Muscle of leg (tissue), 11 donors: Measurements from ENCODE around the gene FBH1. TPM values are rescaled to one million over a fixed set of nuclear protein-coding genes. Genes with fewer than 3 reads are reported as not detected.

Experiments used
- DNase-seq: peaks from one replicate; pipeline ENCODE4 v3.0.0; 2013
- H3K27ac ChIP-seq: one replicate; pipeline ENCODE4 v1.5.1; 2013; ENCODE audit warnings: mild to moderate bottlenecking, low read length, control low read depth
- H3K27me3 ChIP-seq: one replicate; pipeline ENCODE4 v1.6.1; 2013; ENCODE audit warnings: low read length; ENCODE audit not compliant: control insufficient read depth, insufficient read depth
- H3K36me3 ChIP-seq: one replicate; pipeline ENCODE4 v1.6.1; 2013; ENCODE audit warnings: low read length; ENCODE audit not compliant: control insufficient read depth, insufficient read depth
- H3K4me1 ChIP-seq: one replicate; pipeline ENCODE4 v1.6.1; 2013; ENCODE audit warnings: low read length; ENCODE audit not compliant: control insufficient read depth, insufficient read depth
- H3K4me3 ChIP-seq: one replicate; pipeline ENCODE4 v1.5.1; 2013; ENCODE audit warnings: low read length, control low read depth
- H3K9me3 ChIP-seq: replicated peaks from 2 replicates; pipeline ENCODE4 v1.6.1; 2013; ENCODE audit warnings: low read depth, low read length; ENCODE audit not compliant: control insufficient read depth
- WGBS: methylation state at CpG from one replicate; pipeline ENCODE4 v1.1.5; 2013; ENCODE audit warnings: missing lambda C conversion rate; ENCODE audit not compliant: insufficient coverage; 5-methylcytosine and 5-hydroxymethylcytosine counted together
- polyA plus RNA-seq, 8 donors: library from polyadenylated mRNA; unstranded; fragments of 120-200 nt; gene quantifications; one replicate each; pipeline versions ENCODE4 v1.2.1 to v1.2.3, GENCODE V29; 2013; ENCODE audit warnings: inconsistent platforms in 1 of 8, low replicate concordance in 1 of 8; ENCODE audit not compliant: insufficient read length in 8 of 8, insufficient read depth in 1 of 8
- total RNA-seq: library from RNA; stranded (reverse); fragments of 120-200 nt; gene quantifications from one replicate; pipeline ENCODE4 v1.2.4, GENCODE V29; 2013

FBH1 gene
- total and polyA plus RNA-seq, 9 donors, result 45.8 to 57.7 (median 53.5) TPM

DNA sequence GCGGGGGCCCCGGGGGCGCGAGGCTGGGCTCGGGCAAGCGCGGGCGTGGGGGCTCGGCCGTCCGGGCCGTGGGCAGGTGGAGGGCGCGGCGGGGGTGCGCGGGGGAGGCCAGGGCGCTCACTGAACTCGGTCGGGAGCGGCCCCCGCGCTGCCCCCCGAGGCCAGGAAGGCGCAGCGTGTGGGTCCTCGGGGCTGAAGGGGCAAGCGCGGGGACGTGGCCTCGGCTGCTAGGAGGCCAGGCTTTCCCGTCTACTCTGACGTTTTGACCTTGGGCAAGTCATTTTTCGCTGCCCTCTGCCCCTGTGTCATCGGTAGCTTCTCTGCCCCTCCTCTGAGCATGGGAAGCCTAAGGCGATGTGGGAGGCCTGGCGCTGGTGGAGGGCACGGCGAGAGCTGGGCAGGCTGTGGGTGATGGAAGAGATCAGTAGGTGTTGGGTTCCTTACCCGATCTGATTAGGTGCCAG is 441 bp downstream of the FBH1 start:
- no peaks in the 10 kb centered on the region for H3K9me3 ChIP-seq
- H3K27ac ChIP-seq, result peak overlapping the region; percentile 72
- peak overlapping the region; percentile 81 for H3K4me3 ChIP-seq
- 0% methylated on average over 38 of the region's 40 CpGs for WGBS
- H3K4me1 ChIP-seq, result peaks cover 26% of the 10 kb centered on the region
- DNase-seq, result no peak
- H3K36me3 ChIP-seq, result peaks cover 29% of the 10 kb centered on the region
- no peaks in the 10 kb centered on the region for H3K27me3 ChIP-seq

DNA sequence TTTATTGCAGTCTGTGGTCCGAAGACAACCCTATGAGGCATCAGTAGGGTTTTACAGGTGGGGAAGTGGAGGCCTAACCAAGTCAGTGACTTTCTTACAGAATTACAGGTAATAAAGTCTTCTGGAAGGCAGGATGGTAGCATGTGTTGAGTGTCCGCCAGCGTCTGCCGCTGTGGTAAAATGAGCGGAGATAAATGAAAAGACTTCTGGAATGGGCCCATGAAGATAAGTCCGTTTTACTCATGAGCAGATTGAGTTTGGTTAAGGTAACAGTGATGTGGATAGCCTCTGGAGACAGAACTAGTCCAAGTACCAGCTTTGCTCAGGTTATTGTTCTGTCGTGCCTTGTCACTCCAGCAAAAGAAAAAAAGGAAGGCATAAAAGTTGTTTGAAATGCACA is 966 bp downstream of the FBH1 start:
- H3K4me3 ChIP-seq, result peak overlapping the region; percentile 81
- H3K27me3 ChIP-seq, result no peaks in the 10 kb centered on the region
- peaks cover 26% of the 10 kb centered on the region for H3K4me1 ChIP-seq
- H3K9me3 ChIP-seq, result no peaks in the 10 kb centered on the region
- DNase-seq, result no peak
- peak overlapping the region; percentile 72 for H3K27ac ChIP-seq
- WGBS, result 56% methylated on average over 7 of the region's 7 CpGs
- H3K36me3 ChIP-seq, result peaks cover 29% of the 10 kb centered on the region

DNA sequence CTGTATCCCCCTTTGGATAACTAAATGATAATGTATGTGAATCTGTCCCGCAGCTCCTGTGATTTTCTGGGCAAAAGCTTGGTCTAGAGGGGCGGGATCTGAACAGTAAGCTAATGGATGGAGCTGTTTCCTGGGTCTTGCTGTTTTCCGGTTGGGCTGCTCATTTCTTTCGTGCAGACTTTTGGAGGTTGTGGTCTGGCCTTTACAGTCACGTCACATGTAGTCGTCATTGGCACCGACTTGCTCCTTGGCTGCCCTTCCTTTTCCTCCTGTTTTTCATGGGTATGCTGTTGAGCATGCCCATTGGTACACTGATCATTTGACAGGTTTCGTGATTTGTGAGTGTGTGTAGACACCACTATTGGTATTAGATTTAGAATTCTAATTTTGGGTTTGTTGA is 2.0 kb downstream of the FBH1 start:
- no peak for DNase-seq
- no peaks in the 10 kb centered on the region for H3K9me3 ChIP-seq
- peaks cover 37% of the 10 kb centered on the region for H3K36me3 ChIP-seq
- H3K4me1 ChIP-seq, result peaks cover 26% of the 10 kb centered on the region
- 79% methylated on average over 4 of the region's 8 CpGs for WGBS
- H3K4me3 ChIP-seq, result no peak overlapping the region
- no peak overlapping the region for H3K27ac ChIP-seq
- H3K27me3 ChIP-seq, result no peaks in the 10 kb centered on the region

DNA sequence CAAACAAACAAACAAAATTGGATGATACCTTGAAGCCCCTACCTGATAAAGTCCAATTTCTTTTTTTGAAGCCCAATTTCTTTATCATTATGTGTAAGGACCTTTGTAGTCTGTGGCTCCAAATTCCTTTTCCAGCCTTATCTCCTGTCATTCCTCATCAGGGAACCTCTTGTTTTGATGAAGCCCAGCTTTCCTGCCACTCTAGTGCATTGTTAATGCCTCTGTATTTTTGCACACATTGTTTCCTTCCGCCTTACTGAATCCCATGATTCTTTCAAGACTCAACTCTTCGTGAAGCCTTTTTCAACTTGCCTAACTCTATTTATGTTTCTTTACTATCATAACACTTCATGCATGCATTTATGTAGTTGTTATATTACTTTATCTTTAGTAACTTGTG is 3.3 kb downstream of the FBH1 start:
- no peaks in the 10 kb centered on the region for H3K27me3 ChIP-seq
- no peak overlapping the region for H3K4me3 ChIP-seq
- H3K36me3 ChIP-seq, result peaks cover 41% of the 10 kb centered on the region
- no CpG with 5 or more reads among the region's 2 CpGs for WGBS
- no peak overlapping the region for H3K27ac ChIP-seq
- no peak for DNase-seq
- H3K4me1 ChIP-seq, result peaks cover 18% of the 10 kb centered on the region
- peaks cover 8% of the 10 kb centered on the region for H3K9me3 ChIP-seq

DNA sequence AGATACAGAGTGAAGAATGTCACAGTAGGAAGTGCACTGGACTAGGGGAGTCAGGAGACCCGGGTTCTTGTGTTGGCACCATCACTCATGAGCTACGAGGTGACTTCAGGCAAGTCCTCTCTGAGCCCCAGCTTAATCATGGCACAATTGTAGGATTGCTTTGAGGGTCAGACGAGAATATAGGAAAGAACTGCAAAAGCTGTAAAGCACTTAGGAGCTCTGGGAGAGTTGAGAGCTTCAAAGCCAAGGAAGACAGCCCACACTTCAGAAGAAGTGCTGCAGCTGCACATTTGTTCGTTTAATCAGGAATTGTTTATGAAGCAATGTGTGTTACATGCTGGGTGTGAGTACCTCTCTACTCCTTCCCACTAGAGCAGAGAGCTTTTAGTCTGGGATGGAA is 4.4 kb downstream of the FBH1 start:
- no peaks in the 10 kb centered on the region for H3K27me3 ChIP-seq
- H3K27ac ChIP-seq, result no peak overlapping the region
- no peak for DNase-seq
- no peak overlapping the region for H3K4me3 ChIP-seq
- H3K36me3 ChIP-seq, result peaks cover 48% of the 10 kb centered on the region
- H3K4me1 ChIP-seq, result peaks cover 14% of the 10 kb centered on the region
- WGBS, result 56% methylated on average over 3 of the region's 4 CpGs
- H3K9me3 ChIP-seq, result peaks cover 8% of the 10 kb centered on the region

DNA sequence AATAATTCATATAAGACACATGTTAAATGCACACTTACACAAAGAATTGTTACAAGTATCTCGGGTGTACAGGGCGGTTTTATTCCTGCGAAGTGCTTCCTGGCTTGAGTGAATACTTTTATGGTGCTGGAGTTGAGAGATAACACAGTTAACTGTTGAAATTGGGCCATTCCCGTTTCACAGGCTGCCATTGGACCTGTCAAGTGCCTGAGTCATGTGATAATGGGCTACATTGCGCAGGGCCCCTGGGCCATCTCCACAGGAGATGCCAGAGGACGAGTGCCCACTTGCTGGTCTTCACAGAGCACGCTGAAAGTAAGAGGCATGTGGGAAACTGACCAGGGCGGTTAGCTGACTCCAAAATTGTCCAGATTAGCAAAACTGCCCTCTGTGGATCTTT is 4.8 kb downstream of the FBH1 start:
- 91% methylated on average over 6 of the region's 8 CpGs for WGBS
- H3K27ac ChIP-seq, result no peak overlapping the region
- H3K9me3 ChIP-seq, result peaks cover 8% of the 10 kb centered on the region
- H3K4me1 ChIP-seq, result peaks cover 14% of the 10 kb centered on the region
- no peak for DNase-seq
- H3K27me3 ChIP-seq, result no peaks in the 10 kb centered on the region
- H3K4me3 ChIP-seq, result no peak overlapping the region
- peaks cover 50% of the 10 kb centered on the region for H3K36me3 ChIP-seq

DNA sequence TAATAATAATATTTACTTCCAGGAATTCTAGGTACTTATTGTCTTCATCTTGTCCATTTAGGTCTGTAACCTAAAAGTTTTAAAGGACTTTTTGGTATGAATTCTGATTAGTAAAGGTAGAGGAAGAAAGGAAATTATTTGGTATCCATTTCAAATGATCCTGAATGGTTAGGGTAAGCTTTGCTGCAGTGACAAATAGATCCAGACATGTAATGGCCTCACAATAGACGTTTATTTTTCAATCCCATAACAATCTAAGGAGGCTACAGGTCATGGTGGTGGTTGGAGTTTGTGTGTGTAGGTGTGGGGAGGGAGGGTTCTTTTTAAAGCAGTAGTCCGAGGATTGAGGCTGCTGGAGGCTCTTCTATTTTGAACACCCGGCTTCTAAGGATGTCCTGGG is 5.3 kb downstream of the FBH1 start:
- H3K27me3 ChIP-seq, result no peaks in the 10 kb centered on the region
- H3K36me3 ChIP-seq, result peaks cover 52% of the 10 kb centered on the region
- no peak overlapping the region for H3K4me3 ChIP-seq
- H3K9me3 ChIP-seq, result peaks cover 8% of the 10 kb centered on the region
- no peak for DNase-seq
- no peak overlapping the region for H3K27ac ChIP-seq
- WGBS, result 90% methylated on average over 2 of the region's 3 CpGs
- peaks cover 14% of the 10 kb centered on the region for H3K4me1 ChIP-seq

DNA sequence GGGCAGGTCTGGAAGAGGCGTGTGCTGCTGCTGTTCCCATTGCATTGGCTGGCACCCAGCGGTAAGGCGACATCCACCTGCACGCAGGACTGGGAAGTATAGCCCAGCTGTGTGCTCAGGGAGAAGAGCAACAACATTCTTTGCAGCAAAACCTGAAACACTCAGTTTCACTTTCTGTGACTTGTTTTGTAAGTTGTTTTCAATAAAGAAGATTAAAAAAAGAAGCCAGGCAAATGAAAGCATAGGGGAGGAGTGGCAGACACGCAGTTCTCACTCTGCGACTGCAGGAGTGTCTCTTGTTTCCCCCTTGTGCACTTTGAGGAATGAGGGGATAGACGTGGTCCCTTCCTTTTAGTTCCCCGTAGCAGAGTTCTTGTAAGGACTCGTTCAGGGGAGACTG is 5.8 kb downstream of the FBH1 start:
- Histone ChIP-seq H3K4me1 (peaks cover 11% of the 10 kb centered on the region), H3K27me3 (no peaks in the 10 kb centered on the region), H3K4me3 (no peak overlapping the region), H3K27ac (no peak overlapping the region), H3K36me3 (peaks cover 53% of the 10 kb centered on the region), H3K9me3 (peaks cover 8% of the 10 kb centered on the region)
- 90% methylated on average over 6 of the region's 9 CpGs for WGBS
- DNase-seq, result no peak

DNA sequence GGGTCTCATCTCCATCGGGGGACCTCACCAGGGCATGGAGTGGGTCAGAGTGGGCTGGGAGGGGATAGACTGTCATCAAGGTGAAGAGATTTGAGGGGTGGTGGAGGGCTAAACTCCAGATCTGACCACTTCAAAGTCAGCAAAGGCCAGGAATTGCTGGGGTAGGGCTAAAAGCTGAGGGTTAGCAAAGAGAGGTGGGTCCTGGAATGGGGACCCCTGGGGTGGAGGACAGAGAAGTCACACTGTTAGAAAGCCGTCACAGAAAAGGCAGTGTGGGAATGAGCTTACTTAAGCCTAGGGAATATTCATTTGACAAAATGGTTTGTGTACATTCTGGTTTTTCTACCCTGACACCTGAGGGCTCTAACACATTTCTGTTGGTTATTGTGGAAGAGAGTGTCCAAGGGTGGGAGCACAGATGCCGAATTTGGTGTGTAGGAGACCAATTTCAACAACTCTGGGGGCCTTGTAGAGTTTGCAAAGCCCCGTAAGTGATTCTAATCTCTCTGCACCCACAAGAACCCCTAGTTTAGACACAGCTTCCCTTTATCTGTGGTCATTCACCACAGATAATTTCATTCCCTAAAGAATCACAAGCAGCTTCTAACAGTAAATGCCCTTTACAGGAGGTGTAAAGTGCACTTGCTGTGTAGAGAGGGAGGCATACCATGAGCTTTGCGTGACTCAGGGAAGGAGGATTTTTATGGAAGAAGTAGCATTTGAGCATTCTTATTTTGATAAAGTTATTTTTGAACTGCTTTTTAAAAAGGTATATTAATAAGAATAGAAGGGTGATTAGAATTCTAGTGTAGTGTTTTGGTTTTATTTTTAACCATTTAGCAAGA is 6.4 kb downstream of the FBH1 start:
- H3K4me1 ChIP-seq, result peaks cover 5% of the 10 kb centered on the region
- WGBS, result 89% methylated on average over 4 of the region's 5 CpGs
- no peak overlapping the region for H3K27ac ChIP-seq
- H3K27me3 ChIP-seq, result no peaks in the 10 kb centered on the region
- H3K9me3 ChIP-seq, result peaks cover 8% of the 10 kb centered on the region
- DNase-seq, result no peak
- no peak overlapping the region for H3K4me3 ChIP-seq
- H3K36me3 ChIP-seq, result peaks cover 53% of the 10 kb centered on the region

DNA sequence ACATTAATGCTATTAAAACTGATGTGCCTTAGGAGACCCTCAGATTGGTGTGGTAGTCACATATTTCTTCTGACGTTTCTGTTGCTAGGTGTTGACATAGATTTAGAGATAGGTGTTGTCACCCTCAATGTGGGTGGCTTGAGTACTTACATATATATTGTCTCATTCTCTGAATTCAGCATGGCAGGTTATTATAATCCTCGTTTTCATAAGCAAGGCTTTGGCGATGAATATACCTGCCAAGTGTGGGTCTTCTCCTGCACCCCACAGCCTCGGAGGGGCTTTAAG is 7.0 kb downstream of the FBH1 start:
- Histone ChIP-seq H3K27me3 (no peaks in the 10 kb centered on the region), H3K4me1 (peaks cover 1% of the 10 kb centered on the region), H3K27ac (no peak overlapping the region), H3K9me3 (peaks cover 8% of the 10 kb centered on the region), H3K36me3 (peaks cover 49% of the 10 kb centered on the region), H3K4me3 (no peak overlapping the region)
- 100% methylated on average over 1 of the region's 4 CpGs for WGBS
- no peak for DNase-seq

DNA sequence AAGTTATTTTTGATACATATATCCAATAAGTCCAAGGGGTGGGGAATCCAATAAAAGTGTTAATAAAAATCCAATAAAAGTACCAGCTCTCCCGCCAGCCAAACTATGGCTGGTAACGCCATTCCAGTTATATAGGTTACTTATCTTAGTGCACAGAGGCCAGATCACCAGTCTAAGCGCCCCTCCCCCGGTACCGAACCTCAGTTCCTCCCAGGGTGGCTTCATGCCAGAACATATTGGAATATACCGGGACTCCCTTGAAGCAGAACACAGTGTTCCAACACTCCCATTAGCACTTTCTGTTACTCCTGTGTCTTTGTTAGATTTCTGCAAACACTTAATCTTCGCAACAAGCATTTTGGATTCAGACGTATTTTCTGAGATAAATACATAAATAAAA is 7.5 kb downstream of the FBH1 start:
- no peaks in the 10 kb centered on the region for H3K4me1 ChIP-seq
- peaks cover 47% of the 10 kb centered on the region for H3K36me3 ChIP-seq
- H3K27me3 ChIP-seq, result no peaks in the 10 kb centered on the region
- 94% methylated on average over 4 of the region's 8 CpGs for WGBS
- peaks cover 8% of the 10 kb centered on the region for H3K9me3 ChIP-seq
- no peak overlapping the region for H3K27ac ChIP-seq
- DNase-seq, result no peak
- H3K4me3 ChIP-seq, result no peak overlapping the region
